GM20431 (cell line): ENCODE data around the gene CDSN.

Experiments used
- in situ Hi-C: fragments of 300-500 bp; cut with MseI, MboI; formaldehyde crosslinking; loops from one replicate; pipeline ENCODE4 v1.15.0; 2020; ENCODE audit warnings: low sequenced_read_pairs; ENCODE audit not compliant: unreplicated experiment

Gene CDSN

DNA sequence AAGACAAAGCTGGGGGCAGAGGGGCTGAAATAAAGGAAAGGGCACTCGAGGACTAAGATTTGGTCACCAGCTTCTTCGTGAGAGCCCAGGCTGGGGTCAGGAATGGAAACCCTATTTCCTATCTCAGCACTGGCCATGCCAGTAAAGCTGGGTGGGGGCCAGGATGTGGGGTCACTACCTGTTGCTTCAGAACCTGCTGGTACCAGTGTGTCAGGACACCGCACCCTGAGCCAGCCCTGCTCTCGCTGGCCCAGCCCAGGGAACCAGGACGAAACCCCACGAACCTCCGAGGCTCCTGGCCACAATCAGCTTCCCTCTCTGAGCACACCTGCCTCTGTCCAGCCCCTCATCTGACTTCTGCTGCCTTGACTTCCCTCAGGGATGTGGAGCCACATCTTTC, 2.1 kb downstream of the CDSN start:
- in situ Hi-C loops = no loop called here

DNA sequence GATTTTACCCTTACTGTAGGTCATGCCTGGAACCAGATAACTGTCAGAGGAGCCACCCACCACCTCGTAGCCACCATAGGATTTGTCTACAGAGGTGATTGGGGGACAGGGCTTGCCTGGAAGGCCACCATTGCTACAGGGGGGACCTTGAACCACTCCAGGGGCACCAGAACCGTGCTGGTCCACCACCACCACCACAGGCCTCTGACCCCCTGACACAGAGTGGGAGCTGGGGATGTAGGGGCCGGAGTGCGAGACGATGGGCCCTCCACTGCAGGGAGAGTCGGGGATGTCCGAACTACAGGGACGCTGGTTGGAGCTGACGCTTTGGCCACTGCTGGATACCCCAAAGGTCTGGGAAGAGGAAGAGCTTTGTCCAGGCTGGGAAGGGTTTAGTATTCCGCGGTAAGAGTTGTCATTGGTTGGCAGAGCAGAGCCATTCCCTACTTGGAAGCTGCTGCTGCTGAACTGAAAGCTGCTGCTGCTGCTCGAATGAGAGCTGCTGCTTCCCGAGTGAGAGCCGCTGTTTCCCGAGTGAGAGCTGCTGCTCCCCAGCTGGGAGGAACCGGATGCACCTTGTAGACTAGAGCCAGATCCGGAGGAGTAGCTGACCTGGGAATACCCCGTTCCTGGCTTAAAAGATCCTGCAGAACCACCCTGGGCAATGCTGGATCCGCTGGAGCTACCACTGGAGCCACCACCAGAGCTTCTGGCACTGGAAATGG, 3.4 kb downstream of the CDSN start:
- in situ Hi-C loops = no loop called here

DNA sequence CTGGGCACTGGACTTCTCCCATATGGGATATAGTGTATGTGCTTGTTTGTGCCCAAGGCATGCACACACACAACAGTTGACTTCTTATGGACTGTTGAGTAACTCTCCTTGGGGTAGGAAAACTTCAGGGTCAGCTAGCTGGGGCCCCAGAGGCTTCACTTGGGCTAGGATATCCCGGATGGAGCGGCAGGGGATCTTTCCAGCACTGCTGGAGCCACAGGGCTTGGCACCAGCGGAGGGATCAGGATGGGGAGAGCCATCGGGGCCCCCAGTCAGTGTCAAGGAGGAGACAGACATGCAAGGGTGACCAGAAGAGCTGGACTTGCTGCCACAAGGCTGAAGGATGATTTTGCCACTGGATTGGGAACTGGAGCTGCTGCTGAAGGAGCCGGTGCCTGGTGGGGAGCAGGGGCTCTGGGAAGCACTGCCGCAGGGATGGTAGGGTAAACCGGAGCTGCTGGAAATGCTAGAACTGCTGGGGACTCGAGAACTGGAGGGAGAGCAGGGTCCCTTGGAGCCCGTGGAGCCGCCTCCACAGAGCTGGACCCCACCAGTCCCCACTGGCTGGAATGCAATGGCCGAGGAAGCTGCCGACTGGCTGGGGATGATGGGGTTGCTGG, 4.2 kb downstream of the CDSN start:
- in situ Hi-C loops = no loop called here

DNA sequence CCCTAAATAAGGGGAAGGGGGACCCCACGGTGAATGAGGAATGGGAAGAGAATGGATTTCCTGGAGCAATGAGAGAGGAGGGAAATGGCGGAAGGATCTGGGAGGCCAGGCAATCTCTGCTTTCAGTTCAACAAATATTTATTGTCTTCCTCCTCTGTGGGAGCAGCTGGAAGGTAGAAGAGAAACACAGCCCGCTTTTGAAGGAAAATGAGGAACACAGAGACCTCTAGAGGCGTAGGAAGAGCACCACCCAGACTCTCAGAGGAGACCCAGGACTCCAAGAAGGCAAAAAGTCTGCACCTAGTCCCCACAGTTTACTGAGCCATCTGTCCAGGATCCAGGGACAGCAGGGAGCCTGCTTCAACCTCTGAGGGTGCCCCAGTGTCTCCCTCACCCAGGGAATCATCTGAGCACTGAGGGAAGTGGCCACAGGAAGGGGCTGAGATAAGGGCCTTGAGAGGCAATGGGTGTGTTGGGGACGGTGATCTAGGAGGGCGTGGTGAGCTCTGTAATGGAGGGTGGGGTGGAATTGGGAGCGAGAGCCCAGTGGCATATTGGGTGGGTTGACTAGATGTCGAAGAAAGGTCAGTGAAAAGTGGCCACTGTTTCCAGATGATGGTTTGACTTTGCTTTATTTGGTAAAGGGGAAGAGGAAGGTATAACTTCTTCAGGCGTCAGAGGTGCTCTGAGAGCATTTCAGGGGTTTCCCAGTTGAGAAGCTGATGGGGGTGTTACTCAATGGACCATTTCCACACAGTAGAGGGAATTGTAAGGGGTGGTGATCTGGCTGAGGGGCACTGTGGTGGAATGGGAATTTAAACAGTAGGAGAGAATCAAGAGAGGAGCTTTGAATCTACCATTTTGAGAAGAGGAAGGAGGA, 5.0 kb downstream of the CDSN start:
- in situ Hi-C loops = no loop called here

DNA sequence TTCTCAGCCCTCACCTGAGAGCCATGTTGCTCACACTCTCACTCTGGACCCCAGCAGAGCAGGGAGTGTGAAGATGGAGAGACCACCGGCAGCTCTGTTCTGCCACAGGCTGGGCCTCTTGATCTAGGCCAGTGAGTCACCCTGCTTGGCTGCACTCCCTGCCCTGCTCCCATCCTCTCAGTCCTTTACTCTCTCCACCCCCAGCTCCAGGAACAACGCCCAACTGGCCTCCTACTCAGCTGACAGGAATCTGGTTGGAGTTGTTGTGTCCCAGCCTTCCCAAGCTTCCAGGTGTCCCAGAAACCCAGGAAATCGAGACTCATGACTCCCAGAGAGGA, 5.7 kb downstream of the CDSN start, which contains the start of gene PSORS1C1:
Gene PSORS1C1 (plus strand): TSS at position 260 of the 338 bp plus-strand sequence. CDS start 14,833 bp downstream, outside the sequence.
- in situ Hi-C loops = no loop called here

DNA sequence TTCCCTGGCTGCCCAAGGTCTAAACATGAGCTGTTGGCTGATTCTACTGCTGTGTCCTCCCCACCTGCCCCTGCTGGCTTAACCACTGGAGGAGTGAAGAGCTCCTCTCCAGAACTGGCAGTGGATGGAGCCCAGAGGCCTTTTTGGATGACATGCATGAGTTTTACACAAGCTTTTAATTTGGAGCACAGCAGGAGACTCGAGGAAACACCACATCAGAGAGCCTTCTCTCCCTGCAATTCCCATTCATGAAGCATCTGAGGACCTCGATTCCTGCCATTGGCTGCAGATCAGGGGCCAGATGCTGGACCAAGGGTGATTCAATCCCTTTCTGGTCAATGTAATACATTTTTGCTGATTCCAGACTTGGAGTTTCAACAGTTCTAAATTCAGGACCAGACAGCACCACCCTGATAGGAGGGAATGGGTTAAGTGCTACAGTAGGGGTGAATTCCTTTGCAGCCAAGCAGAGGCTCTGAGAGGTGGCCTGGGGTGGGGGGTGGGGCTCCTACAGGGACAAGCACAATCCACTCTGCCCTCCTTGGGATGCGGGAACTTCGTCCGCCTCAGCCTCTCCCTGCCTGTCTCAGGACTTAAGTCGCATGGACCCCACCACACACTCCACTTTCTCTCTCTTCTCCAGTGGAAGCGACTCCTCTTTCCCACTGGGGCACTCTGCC, 6.2 kb downstream of the CDSN start:
- in situ Hi-C loops = no loop called here

DNA sequence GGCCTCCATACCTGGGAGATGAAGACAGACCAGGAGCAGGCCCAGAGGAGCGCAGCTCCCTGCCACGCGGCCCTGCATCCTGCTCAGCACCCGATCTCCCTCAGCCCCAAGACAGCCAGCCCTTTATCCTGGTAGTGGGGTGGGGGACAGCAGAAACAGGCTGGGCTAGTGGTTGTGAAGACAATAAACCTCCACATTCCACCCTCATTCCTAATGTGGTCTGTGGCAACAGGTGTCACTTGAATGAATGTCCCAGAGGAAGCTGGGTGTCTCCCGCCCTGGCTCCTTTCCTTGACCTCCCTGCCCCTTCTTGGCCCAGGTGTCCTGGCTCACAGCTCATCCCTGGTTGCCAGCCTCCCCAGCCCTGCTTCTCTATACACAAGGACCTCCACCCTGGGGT, 7.8 kb downstream of the CDSN start, which contains the start of gene C6orf15:
Gene C6orf15 (minus strand): TSS at position 98 of the 400 bp plus-strand sequence. CDS start 20 bp downstream, at position 78.
- in situ Hi-C loops = no loop called here

DNA sequence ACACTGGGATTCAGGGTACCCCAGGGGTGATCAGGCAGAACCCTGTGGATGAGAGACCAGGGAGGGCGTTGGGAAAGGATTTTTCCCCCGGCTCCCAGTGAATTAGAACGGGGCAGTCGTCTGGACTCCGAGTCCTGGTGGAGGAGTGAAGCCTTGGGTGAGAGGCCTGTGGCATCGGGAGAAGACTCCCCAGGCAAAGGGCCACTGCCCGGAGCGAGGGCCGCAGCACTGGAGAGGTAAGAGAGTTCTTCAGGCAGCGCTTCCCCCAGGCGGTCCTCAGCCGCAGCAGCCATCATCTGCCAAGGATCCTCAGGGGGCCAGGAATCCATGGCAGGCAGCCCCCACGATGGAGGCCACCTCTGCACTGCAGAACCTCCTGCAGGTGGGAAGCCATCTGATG, 8.5 kb downstream of the CDSN start:
- in situ Hi-C loops = no loop called here

DNA sequence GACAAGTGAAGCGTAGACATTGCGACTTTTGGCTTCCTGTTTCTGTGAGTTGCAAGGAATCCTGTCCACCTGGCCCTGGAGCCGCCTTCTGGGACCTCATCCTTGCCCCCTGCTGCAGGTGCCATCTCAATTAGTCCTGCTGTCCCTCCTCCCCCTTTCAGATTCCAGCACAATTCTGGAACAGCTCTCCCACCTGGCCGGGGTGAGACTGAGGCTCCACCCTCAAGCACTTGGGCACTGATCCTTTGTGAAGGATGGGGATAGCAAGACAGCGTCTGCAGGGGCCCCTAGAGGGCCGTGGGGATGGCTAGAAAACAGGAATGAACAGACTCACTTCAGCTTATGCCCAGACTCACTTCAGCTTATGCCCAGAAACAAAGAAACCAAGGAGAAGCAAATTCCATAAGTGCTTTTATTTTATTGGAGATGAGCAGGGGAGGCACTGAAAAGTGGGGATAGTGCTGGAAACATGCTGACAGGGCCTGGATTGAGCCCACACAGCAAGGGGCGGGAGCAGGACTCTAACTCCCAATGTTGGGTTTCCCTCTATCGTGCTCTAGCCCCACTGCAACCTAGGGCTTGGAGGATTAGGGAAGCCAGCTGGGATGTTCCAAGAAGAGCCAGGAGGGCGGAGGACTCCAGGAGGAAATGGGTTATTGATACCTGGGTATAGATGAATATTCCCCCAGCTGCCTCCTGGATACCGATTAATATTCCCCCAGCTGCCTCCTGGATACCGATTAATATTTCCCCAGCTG, 9.2 kb downstream of the CDSN start:
- in situ Hi-C loops = no loop called here

DNA sequence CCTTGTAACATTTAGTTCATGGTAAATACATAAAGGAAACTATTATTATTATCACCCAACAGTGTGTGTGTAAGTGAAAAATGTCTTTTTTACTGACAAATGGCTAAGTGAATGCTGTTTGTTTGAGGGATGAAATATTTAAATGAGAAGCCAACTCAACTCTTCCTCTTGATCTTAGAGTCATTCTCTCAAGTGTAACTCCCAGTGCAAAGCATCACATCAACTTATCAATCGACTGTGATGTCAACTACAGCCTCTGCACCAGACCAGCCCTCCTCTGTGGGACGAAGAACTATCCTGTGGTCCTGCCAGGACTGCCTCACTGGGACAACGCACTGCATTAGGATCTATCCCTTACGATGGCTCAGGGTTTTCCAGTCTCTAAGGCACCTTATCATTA, 13.2 kb downstream of the CDSN start:
- in situ Hi-C loops = no loop called here

DNA sequence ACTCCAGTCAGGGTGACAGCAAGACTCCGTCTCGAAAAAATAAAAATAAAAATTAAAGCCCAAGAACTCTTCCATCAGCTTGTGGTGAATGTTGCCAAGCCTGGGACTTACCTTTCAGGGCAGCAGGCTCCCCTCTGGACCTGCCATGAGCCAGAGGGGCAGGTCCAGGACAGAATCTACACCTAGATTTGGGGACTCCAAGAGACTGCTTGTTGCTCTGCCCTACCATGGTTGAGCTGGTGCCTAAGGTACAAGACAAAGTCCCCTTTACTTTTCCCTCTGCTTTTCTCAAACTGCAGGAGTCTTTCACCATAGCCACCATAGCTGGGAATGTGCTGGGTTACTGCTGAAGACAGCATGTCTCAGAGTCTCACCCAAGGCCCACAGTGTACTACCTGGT, 17.1 kb downstream of the CDSN start:
- in situ Hi-C loops = no loop called here

DNA sequence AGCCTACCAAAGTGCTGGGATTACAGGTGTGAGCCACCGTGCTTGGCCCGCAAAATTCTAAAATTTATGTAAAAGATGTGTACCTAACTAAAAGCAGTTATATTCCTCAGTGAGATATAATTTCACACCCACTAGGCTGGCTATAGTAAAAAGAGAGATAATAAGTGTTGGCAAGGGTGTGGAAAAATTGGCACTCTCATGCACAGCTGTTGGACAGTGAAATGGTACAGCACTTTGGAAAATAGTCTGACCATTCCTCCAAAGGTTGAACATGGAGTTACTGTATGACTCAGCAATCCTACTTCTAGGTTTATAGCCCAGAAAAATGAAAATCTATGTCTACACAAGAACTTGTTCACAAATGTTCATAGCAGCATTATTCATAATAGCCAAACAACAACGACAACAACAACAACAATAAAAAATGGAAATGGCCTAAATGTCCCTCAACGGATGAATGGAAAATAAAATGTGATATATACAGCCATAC, 21.8 kb downstream of the CDSN start:
- in situ Hi-C loops = no loop called here

DNA sequence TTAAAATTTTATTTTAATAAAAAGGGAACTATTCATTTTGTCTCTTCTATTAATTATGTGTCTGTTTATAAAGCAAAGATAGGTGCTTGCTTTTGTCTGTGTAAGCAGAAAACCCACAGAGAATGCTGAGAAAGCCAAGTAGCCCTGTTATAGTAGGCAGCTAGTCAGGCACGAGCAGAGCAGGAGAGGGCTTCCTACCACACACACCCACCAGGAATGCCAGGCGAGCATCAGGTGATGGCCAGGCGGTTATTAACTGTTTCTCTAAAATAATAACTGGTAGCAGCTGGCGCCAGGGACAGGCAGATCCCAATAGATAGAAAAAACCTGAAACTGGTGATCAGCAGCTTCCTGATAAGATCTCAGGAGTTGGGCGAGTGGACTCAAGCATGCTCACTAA, 23.6 kb downstream of the CDSN start:
- in situ Hi-C loops = no loop called here

DNA sequence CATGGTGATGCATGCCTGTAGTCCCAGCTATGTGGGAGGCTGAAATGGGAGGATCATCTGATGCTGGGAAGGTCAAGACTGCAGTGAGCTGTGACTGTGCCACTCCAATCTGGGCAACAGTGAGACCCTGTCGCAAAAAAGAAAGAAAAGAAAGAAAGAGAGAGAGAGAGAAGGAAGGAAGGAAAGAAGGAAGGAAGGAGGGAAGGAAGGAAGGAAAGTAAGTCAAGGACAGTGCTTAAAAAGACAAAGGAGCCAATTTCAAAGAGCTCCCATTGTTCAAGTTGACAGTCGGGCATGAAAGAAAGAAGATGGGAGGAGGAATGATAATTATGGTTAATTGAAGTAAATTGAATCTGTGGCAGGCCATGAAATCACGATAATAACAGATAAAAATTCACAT, 24.0 kb downstream of the CDSN start:
- in situ Hi-C loops = no loop called here

DNA sequence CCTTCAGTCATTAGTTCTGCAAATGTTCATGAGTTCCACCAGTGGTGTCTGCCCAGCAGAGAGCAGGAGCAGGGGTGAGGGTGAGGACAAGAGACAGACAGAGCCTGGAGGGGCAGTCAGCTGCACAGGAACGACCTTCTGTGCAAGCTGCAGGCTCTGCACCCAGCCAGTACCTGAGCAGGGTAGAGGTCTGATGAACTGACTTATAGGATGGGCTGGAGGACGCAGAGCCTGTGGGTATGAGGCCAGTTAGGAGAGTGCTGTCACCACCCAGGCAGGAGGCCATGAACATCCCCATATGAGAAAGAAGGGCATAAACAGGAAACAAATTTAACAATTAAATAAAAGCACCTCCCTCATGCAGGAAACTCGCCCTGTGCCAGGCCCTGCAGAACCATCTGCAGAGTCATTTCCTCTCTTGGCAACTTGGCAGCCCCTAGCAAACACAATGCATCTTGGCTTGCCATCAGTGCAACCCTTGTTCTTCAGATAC, 25.8 kb downstream of the CDSN start:
- in situ Hi-C loops = no loop called here

DNA sequence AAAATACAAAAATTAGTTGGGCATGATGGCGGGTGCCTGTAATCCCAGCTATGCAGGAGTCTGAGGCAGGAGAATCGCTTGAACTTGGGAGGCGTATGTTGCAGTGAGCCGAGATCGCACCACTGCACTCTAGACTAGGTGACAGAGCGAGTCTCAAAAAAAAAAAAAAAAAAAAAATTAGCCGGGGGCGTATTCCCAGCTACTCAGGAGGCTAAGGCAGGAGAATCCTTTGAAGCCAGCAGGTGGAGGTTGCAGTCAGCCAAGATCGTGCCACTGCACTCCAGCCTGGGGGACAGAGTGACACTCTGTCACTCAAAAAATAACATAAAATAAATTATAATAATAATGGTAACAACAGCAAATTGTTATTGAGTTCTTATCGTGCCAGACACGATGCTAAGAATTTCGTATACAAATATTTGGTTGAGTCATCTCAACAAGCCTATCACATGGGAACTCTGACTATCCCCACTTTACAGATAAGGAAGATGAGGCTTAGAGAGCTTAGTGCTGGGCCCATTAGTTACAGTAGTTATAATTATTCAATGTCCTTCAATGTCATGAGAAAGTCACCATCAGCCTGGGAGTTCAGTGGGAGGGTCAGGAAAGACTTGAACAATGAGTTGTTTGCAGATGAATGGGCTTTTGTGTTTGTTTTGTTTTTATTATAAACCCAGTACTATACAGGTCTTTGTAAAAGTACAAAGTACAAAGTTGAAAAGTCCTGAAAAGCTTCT, 27.3 kb downstream of the CDSN start:
- in situ Hi-C loops = no loop called here

DNA sequence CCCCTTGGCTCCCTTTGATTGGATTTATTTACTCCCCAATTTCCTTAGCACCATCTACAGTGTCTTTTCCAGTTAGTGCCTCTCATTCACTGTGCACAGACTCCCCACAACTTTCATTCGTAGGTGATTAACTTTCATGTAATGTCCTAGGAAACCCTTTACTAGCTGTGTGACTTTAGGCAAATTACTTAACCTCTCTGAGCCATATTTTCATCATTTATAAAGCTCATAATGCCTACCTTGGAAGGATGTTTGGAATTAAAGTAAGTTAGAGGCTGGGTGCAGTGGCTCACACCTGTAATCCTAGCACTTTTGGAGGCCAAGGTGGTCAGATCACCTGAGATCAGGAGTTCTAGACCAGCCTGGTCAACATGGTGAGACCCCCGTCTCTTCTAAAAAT, 28.0 kb downstream of the CDSN start:
- in situ Hi-C loops = no loop called here

DNA sequence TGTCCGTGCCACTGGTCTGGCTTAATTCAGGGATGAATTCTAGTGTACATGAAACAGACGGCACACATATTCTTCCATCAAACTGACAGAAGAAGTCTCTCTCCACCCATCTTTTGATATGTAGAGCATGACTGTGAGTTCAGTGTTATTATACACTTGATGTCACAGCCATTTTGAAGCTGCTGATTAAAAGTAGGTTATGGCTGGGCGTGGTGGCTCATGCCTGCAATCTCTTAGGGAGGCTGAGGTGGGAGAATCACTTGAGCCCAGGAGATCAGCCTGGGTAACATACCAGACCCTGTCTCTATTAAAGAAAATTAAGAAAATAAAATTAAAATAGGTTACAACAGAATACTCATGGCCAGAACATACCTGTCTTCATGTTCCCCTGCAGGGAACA, 28.6 kb downstream of the CDSN start:
- in situ Hi-C loops = no loop called here

DNA sequence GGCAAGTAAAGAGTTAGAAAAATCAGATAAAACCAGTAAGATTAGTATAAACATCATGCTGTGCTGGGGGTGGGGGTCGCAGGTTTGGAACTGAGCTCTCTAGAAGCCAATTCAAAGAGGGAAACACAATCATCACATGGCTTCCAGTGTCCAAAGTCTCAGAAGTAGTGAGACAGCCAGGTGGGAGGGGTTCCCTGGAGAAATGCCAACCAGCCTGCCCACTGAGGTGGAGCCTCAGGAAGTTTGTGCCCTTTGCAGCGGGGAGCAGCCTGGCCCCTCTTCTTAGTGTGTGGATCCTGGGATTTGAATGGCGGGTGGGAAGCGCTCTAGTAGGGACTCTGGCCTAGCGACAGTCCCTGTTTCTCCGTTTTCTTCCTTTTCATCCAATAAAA, 29.3 kb downstream of the CDSN start:
- in situ Hi-C loops = no loop called here
